ENCODE measurements around the gene DIDO1. TPM values are rescaled to one million over a fixed set of nuclear protein-coding genes. Genes with fewer than 3 reads are reported as not detected.

Gene DIDO1
- total and polyA plus RNA-seq, 9 of the 15 experiments (the other 6 are each of a cell fraction or from before 2014, with no cell fraction given), result 4.4 to 46.8 (median 31.2) TPM

GRCh38 chr20:62830821-62831220 is 95.5 kb downstream of the DIDO1 start (continued):
- TF ChIP-seq CTCF (IDR thresholded peaks at IDR 0.05 in 2 of 3, conservative IDR thresholded peaks at IDR 0.05 in 1 of 3; ENCODE audit: insufficient read depth in 2 of 3, low read depth in 1 of 3, low read length in 3 of 3) (0 out of 6 replicates have a peak, but pooled peaks of 1 of the 3 experiments have one; percentile 5), ILK (tag; IDR thresholded peaks at IDR 0.05; ENCODE audit: borderline replicate concordance, low read depth) (no peak), NR1H2 (CRISPR knock-in tag; IDR thresholded peaks at IDR 0.05) (no peak), ZSCAN32 (CRISPR knock-in tag; IDR thresholded peaks at IDR 0.05) (no peak), PPARD (CRISPR knock-in tag; IDR thresholded peaks at IDR 0.05) (no peak), ZNF57 (CRISPR knock-in tag; IDR thresholded peaks at IDR 0.05) (no peak)
- TF ChIP-seq, protein P1, sequence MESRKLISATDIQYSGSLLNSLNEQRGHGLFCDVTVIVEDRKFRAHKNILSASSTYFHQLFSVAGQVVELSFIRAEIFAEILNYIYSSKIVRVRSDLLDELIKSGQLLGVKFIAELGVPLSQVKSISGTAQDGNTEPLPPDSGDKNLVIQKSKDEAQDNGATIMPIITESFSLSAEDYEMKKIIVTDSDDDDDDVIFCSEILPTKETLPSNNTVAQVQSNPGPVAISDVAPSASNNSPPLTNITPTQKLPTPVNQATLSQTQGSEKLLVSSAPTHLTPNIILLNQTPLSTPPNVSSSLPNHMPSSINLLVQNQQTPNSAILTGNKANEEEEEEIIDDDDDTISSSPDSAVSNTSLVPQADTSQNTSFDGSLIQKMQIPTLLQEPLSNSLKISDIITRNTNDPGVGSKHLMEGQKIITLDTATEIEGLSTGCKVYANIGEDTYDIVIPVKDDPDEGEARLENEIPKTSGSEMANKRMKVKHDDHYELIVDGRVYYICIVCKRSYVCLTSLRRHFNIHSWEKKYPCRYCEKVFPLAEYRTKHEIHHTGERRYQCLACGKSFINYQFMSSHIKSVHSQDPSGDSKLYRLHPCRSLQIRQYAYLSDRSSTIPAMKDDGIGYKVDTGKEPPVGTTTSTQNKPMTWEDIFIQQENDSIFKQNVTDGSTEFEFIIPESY (CRISPR knock-in tag; IDR thresholded peaks at IDR 0.05), result peak; percentile 94
- TF ChIP-seq, protein P2, sequence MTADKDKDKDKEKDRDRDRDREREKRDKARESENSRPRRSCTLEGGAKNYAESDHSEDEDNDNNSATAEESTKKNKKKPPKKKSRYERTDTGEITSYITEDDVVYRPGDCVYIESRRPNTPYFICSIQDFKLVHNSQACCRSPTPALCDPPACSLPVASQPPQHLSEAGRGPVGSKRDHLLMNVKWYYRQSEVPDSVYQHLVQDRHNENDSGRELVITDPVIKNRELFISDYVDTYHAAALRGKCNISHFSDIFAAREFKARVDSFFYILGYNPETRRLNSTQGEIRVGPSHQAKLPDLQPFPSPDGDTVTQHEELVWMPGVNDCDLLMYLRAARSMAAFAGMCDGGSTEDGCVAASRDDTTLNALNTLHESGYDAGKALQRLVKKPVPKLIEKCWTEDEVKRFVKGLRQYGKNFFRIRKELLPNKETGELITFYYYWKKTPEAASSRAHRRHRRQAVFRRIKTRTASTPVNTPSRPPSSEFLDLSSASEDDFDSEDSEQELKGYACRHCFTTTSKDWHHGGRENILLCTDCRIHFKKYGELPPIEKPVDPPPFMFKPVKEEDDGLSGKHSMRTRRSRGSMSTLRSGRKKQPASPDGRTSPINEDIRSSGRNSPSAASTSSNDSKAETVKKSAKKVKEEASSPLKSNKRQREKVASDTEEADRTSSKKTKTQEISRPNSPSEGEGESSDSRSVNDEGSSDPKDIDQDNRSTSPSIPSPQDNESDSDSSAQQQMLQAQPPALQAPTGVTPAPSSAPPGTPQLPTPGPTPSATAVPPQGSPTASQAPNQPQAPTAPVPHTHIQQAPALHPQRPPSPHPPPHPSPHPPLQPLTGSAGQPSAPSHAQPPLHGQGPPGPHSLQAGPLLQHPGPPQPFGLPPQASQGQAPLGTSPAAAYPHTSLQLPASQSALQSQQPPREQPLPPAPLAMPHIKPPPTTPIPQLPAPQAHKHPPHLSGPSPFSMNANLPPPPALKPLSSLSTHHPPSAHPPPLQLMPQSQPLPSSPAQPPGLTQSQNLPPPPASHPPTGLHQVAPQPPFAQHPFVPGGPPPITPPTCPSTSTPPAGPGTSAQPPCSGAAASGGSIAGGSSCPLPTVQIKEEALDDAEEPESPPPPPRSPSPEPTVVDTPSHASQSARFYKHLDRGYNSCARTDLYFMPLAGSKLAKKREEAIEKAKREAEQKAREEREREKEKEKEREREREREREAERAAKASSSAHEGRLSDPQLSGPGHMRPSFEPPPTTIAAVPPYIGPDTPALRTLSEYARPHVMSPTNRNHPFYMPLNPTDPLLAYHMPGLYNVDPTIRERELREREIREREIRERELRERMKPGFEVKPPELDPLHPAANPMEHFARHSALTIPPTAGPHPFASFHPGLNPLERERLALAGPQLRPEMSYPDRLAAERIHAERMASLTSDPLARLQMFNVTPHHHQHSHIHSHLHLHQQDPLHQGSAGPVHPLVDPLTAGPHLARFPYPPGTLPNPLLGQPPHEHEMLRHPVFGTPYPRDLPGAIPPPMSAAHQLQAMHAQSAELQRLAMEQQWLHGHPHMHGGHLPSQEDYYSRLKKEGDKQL (CRISPR knock-in tag; IDR thresholded peaks at IDR 0.05; ENCODE audit: borderline replicate concordance), result no peak

Measured in K562 (cell line).